ENCODE data around the gene NFIA.

Gene NFIA

DNA sequence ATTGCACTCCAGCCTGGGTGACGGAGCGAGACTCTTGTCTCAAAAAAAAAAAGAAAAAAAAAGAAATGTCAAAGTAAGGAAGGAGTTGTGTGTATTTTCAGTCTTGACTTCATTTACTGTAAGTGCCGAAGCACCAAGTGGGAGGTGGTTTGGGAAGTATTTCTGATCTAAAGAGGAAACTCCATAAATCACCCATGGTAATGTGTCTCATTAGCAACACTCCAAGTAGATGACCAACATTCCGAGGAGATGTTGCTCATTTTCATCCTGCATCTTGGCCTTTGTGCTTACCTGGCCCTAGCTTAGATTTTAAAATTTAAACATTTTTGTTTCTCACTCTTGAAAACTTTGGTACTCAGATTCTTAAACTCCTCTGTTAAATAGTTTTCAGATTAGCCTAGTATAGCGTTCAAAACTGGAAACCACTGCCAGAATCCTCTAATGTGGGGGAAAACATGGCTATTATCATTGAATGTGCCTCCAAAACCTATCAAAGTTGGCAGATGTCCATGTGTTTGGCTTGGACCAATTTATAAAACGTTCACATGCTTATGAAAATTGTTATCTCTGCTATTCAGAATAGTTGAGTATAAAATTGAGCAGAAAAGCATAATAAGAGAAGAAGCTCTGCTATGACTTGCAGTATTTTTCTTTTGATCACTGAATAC lies 110.4 kb downstream of the NFIA start:
- Mint-ChIP-seq H3K4me3 (no peak overlapping the region), H3K27me3 (peaks cover 15% of the 10 kb centered on the region), H3K4me1 (no peaks in the 10 kb centered on the region), H3K36me3 (no peaks in the 10 kb centered on the region), H3K27ac (no peak overlapping the region), H3K9me3 (no peaks in the 10 kb centered on the region)
- no peak for ATAC-seq

DNA sequence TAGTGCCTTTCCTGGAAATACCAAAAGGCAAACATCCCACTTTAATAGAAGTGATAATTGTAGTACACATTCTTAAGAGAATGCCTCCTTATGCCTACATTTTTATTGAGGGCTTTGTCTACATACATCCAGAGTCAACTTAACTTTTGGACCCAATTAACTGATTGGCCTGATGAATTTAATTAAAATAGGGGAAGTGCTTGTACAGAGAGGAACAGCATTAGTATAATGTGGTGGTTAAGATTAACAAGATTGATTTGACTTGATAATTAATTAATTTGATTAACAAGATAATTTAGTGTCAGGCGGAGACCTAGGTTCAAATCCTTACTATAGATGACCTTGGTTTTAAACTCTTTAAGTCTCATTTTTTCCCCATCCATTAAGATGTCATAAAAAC lies 111.4 kb downstream of the NFIA start:
- Mint-ChIP-seq H3K36me3 (no peaks in the 10 kb centered on the region), H3K4me3 (no peak overlapping the region), H3K9me3 (no peaks in the 10 kb centered on the region), H3K27ac (no peak overlapping the region), H3K27me3 (peaks cover 16% of the 10 kb centered on the region), H3K4me1 (no peaks in the 10 kb centered on the region)
- ATAC-seq: no peak

DNA sequence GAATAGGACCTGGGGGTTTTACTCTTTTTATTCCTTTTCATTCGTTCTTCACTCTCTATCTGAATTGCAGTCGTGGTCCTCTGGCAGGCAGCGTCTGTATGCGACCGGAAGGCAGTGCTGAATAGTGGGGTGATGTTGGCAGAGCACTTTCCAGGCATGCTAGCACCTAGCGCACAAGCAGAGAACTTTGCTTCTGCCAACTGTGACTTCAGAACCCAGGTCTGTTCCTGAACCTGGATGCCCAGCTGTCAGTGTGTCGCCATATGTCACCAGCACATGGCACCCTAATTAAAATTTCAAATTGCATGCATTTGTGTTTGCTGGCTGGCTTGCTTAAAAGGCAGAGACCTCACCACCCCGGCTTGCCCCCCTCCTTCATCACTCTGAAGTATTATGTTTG lies 116.2 kb downstream of the NFIA start:
- no peak overlapping the region for H3K4me3 Mint-ChIP-seq
- H3K27ac Mint-ChIP-seq: no peak overlapping the region
- H3K4me1 Mint-ChIP-seq: no peaks in the 10 kb centered on the region
- ATAC-seq: no peak
- H3K9me3 Mint-ChIP-seq: no peaks in the 10 kb centered on the region
- H3K36me3 Mint-ChIP-seq: no peaks in the 10 kb centered on the region
- H3K27me3 Mint-ChIP-seq: peaks cover 15% of the 10 kb centered on the region

DNA sequence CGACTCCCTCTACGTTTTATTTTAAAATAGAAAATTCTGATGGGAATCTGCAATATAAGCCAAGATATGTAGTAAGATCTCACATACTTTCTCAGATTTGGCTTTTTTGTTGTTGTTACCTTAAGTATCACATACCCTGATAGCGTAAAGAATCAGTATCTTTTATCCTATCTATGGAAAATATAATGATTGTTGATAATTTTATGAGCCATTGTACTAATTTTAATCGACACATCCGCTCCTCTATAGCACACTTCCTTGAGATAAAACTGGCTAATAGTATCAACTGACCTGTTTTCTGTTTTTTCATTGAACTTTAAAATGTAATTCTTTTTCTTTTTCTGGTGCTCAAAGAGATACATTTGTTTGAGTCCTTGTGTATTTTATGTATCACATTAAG lies 118.7 kb downstream of the NFIA start:
- H3K27me3 Mint-ChIP-seq: peaks cover 19% of the 10 kb centered on the region
- no peak overlapping the region for H3K27ac Mint-ChIP-seq
- no peaks in the 10 kb centered on the region for H3K36me3 Mint-ChIP-seq
- H3K9me3 Mint-ChIP-seq: no peaks in the 10 kb centered on the region
- H3K4me3 Mint-ChIP-seq: no peak overlapping the region
- H3K4me1 Mint-ChIP-seq: no peaks in the 10 kb centered on the region
- no peak for ATAC-seq

DNA sequence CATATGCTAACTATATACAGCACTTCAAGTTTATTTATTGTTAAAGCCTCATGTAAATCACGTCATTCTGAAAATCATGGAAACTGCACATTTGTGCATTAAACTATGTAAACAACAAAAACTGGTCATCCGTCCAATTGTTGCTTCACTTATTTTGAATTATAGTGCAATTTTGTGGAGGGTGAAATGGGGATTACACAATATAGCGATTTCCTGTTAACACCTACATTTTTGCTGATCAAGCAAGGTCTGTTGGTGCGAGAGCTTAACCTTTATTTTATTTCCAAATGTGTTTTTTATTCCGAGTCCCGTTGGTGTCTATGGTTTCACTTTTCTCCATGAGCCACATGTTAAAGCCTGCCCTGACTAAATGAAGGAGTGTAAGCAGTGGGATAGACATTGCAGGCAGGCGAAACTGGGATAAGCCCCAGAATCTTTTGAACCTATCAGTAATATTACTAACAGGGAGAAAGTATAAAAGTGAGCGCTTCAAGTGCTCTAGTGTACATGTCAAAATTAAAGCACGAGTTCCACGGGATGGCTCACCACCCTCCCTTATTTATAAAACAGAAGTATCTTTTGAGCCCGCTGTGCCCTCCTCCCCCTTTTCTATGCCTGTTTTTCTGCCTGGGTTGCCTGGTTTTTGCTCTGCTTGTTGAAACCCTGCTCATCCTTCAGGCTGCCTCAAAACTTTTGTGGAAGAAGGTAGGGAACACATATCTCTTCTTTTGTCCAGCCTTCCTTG lies 120.7 kb downstream of the NFIA start:
- H3K27me3 Mint-ChIP-seq: peaks cover 28% of the 10 kb centered on the region
- no peak overlapping the region for H3K4me3 Mint-ChIP-seq
- H3K36me3 Mint-ChIP-seq: no peaks in the 10 kb centered on the region
- ATAC-seq: no peak
- no peak overlapping the region for H3K27ac Mint-ChIP-seq
- H3K9me3 Mint-ChIP-seq: no peaks in the 10 kb centered on the region
- H3K4me1 Mint-ChIP-seq: no peaks in the 10 kb centered on the region

DNA sequence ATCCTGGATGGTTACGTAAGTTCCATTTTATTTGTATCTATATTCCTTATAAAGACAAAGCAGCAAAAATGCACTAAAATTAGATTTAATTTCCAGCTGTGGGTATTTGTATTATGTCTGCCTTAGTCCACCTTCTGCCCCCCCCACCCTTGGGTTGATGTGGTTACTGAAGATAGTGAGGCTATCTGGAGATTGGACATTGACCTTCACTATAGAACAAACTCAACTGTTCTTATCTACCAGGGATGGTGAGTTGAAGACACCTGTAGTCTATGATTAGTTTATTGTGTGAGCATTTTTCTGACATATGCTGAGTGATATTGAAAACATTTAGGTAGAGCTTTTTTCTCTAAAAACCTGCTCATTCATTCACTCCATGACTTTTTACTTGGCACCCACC lies 122.2 kb downstream of the NFIA start:
- Mint-ChIP-seq H3K9me3 (no peaks in the 10 kb centered on the region), H3K27ac (no peak overlapping the region)

DNA sequence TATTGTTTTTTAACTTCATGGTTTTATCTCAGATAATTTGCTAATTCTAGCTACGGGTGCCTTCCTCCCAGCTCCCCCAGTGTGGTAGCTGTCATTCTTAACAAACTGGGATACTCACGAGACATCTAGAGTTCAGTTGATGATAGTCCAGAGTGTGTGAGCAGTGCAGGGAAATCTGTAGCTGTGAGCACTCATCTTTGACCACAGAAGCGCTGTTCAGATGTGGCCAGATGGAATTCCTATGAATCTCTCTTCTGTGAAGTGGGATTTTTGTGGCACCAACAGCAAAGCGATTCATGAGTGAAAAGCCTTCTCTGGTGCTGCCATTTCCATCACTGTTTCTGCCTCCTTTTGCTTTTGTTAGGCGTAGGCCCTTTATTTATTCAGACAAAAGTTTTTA lies 125.1 kb downstream of the NFIA start:
- Mint-ChIP-seq H3K27me3 (peaks cover 39% of the 10 kb centered on the region), H3K27ac (no peak overlapping the region), H3K36me3 (no peaks in the 10 kb centered on the region), H3K9me3 (no peaks in the 10 kb centered on the region), H3K4me3 (no peak overlapping the region), H3K4me1 (no peaks in the 10 kb centered on the region)
- no peak for ATAC-seq

More for the DNA sequence above, 122.2 kb downstream of the NFIA start:
- Mint-ChIP-seq H3K27me3 (peaks cover 39% of the 10 kb centered on the region), H3K4me3 (no peak overlapping the region), H3K4me1 (no peaks in the 10 kb centered on the region), H3K36me3 (no peaks in the 10 kb centered on the region)
- no peak for ATAC-seq

DNA sequence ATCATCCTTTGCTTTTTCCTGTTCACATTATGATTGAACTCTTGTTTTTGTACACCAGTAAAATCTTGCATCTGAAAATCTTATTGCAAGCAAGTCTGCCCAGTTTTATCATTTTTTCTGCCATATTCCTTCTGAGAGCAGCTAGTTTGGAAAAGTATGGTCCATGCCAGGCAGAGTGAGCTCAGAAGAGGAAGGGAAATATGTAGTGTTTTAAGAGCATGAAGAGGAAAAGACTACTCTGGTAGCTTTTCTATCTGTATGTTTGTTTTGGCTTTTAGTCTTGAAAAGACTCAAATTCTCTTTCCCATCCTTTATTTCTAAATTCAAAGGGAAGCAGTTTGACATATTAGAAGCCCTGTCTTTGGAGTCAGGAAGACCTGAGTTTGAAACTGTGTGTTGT lies 125.8 kb downstream of the NFIA start:
- no peak overlapping the region for H3K4me3 Mint-ChIP-seq
- no peak overlapping the region for H3K27ac Mint-ChIP-seq
- H3K9me3 Mint-ChIP-seq: no peaks in the 10 kb centered on the region
- no peaks in the 10 kb centered on the region for H3K36me3 Mint-ChIP-seq
- H3K4me1 Mint-ChIP-seq: no peaks in the 10 kb centered on the region
- no peak for ATAC-seq
- H3K27me3 Mint-ChIP-seq: peaks cover 37% of the 10 kb centered on the region

DNA sequence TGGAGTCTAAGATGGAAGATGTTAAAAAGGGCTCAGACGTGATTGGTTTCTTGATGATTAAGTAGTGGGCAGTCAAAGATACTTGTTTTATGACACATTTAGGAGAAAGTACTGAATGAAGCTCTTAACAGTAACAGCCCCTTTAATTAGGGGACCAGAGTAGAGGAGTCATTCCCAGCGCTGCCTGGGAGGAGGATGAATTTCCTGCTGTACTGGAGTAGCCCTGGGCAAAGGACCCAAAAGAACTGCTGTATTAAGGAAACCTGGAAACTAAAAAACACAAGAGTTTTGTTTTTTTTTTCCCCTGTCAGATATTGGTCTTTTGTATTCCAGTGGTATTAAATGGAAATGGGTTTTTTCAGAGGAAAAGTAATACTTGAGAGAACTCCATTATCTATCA lies 126.5 kb downstream of the NFIA start:
- ATAC-seq: no peak
- Mint-ChIP-seq H3K36me3 (no peaks in the 10 kb centered on the region), H3K27ac (no peak overlapping the region), H3K27me3 (peaks cover 30% of the 10 kb centered on the region), H3K9me3 (no peaks in the 10 kb centered on the region), H3K4me1 (no peaks in the 10 kb centered on the region), H3K4me3 (no peak overlapping the region)

DNA sequence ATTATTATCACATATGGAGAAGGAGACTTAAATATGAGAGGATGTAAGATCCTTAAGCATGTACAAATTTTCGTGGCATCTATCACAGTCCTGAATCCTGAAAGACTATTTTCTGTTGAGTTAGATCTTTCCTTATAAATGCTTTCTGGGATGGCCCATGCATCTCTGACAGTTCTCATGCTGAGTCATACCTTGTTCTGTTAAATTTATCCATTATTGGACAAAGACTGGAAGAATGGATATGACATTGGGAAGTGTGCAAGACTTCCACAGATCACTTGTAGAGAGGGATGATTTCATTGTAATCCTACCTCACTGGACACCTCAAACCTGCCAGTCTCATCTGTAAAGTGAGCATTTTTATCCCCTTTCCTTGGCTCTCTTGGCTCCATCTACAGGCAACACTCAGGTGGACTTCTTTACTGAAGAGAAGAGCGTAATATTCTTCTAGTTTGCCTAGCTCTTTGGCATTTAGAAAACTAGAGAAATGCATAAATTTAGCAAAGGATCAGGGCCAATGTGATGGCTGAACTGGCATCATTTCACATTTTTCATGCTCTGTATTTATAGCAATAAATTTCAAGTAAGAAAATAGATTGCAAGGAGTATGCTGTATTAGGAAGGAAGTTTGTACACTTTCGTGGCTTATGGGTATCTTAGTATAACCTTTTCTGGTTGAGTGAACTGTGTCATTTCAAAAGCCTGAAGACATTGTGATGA lies 128.2 kb downstream of the NFIA start:
- H3K27ac Mint-ChIP-seq: no peak overlapping the region
- no peak for ATAC-seq
- peaks cover 30% of the 10 kb centered on the region for H3K27me3 Mint-ChIP-seq
- H3K4me1 Mint-ChIP-seq: no peaks in the 10 kb centered on the region
- no peaks in the 10 kb centered on the region for H3K36me3 Mint-ChIP-seq
- H3K4me3 Mint-ChIP-seq: no peak overlapping the region
- no peaks in the 10 kb centered on the region for H3K9me3 Mint-ChIP-seq

DNA sequence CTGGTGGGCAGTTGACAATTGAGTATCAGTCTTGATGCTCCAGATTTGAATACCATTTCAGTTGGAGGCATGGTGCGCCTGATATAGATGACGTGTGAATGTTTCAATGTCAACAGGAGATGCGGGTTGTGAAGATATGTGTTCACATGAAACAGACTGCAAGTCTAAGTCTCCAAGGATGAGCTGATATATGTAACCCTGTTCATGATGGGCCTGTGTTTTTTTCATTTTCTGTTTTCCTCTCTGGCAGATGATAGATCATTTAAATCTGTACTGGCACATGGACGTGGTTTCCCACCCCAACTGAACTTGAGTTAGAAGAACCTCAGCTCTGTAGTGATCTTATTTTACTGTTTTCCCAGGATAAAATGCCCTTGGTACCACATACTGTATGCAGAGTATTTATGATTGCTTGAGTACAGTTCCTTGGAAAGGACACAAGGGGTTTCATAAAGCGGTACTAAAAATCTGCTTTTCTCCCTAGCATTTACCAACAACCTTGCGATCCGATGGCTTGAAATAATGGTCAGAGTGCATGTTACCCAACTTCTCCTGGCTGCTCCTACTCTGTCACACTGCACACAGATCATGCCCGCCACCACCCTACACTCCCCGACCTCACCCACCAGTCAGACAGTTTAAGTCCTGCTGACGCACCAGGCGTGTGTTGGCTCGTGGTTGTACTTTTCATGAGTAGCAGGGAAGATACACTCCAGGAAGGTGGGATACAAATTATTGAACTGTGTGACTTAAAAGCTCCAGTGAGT lies 131.1 kb downstream of the NFIA start:
- Mint-ChIP-seq H3K4me3 (no peak overlapping the region), H3K27ac (no peak overlapping the region), H3K27me3 (peaks cover 9% of the 10 kb centered on the region), H3K36me3 (no peaks in the 10 kb centered on the region), H3K9me3 (no peaks in the 10 kb centered on the region), H3K4me1 (no peaks in the 10 kb centered on the region)
- ATAC-seq: no peak

DNA sequence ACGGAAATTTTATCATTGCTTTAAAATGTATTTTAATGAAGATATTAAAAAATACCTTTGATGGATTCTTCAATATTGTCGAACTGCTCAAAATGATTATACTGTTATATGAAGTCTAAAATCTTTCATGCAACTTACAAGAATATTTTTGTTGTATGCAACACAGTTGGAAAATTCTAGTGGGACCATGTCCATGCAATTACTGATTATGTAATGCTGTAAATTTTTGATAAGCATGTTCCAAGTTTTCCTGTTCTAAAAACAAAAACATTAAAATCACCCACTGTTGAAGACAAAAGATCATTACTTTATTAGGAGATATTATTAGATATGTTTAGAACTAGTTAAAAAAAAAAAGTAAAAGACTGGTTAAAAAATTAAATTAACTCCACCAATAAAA lies 132.8 kb downstream of the NFIA start:
- no peak overlapping the region for H3K27ac Mint-ChIP-seq
- H3K27me3 Mint-ChIP-seq: no peaks in the 10 kb centered on the region
- H3K9me3 Mint-ChIP-seq: no peaks in the 10 kb centered on the region
- H3K4me3 Mint-ChIP-seq: no peak overlapping the region
- ATAC-seq: no peak
- H3K36me3 Mint-ChIP-seq: no peaks in the 10 kb centered on the region
- no peaks in the 10 kb centered on the region for H3K4me1 Mint-ChIP-seq

DNA sequence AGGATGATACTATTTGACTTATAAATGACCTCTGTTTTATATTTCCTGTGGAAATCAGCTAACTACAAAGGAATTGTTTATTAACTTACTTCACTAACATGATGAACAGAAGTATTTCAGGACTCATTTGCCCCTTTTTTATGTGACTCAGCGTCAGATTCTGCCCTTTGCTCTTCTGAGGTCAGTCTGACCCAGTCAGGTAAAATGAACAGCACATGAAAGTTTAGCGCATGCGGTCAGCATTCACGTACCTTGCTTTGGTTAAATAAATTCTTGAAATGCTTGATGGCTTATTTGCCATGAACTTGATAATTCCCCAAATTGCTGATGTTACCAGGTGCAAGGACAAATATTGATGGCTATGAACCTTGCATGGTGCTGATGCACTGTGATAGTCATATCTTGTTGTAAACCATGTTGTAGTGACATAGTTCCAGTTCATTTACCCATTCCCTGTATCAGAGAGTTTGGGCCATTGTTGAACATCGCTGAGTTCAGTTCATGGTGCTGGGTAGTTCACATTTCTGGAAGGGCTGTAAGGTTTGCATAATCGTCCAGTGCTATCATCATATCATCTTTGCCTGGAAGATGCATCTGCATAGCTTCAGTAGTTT lies 133.4 kb downstream of the NFIA start:
- Mint-ChIP-seq H3K36me3 (no peaks in the 10 kb centered on the region), H3K27me3 (no peaks in the 10 kb centered on the region), H3K27ac (no peak overlapping the region), H3K4me3 (no peak overlapping the region), H3K9me3 (no peaks in the 10 kb centered on the region), H3K4me1 (no peaks in the 10 kb centered on the region)
- no peak for ATAC-seq

DNA sequence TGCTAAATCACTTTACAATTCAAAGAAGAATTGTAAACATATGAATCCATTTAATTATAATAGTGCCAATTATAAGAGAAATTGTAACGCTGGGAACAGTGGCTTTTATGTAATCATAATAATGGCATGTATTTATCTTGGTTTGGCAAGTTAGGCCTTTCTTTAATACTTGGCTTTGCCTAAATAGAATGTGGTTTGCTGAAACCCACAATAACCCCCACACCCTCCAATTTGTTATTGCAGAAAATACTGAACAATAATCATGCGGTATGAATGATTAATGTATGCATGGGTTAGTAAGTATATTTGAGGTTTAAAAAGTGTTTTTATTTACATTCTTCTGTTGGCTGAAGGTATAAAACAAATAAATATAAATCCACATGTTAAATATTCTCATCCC lies 138.2 kb downstream of the NFIA start:
- no peaks in the 10 kb centered on the region for H3K4me1 Mint-ChIP-seq
- H3K36me3 Mint-ChIP-seq: no peaks in the 10 kb centered on the region
- no peak overlapping the region for H3K4me3 Mint-ChIP-seq
- no peaks in the 10 kb centered on the region for H3K9me3 Mint-ChIP-seq
- no peaks in the 10 kb centered on the region for H3K27me3 Mint-ChIP-seq
- ATAC-seq: no peak
- H3K27ac Mint-ChIP-seq: no peak overlapping the region

DNA sequence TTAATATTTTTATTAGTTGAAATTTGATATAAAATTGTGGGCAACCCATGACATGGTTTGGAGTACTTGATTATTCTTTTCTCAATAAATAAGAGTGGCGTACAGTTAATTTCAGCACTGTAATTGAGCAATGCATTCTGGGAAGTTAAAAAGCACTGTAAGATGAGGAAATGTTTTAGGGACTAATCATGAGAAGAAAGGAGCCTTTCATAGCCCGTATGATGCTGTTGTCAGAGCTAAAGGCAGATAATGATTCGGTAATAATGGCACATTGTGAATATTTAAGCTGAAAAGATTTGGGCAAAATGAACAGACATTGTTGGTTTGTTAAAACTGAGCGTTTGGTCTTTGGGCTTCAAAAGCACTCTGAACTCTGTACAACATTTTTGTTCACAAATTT lies 139.3 kb downstream of the NFIA start:
- ATAC-seq: no peak
- Mint-ChIP-seq H3K36me3 (no peaks in the 10 kb centered on the region), H3K4me1 (no peaks in the 10 kb centered on the region), H3K27me3 (peaks cover 1% of the 10 kb centered on the region), H3K27ac (no peak overlapping the region), H3K4me3 (no peak overlapping the region), H3K9me3 (no peaks in the 10 kb centered on the region)
